K562 (cell line): Measurements from ENCODE around the gene PRLH. TPM values are rescaled to one million over a fixed set of nuclear protein-coding genes. Genes with fewer than 3 reads are reported as not detected.

Experiments
- ATAC-seq: fragments of 200-7000 bp; cut with Tn5 transposase; 3 replicates; pipeline ENCODE4 v1.9.1; 2020; ENCODE audit warnings: moderate library complexity
- BruUV-seq: library from RNA; stranded (reverse); fragments of 400-500 nt; replicated peaks from 2 replicates; lab custom pipeline; 2021; lab: Mats Ljungman, UMichigan
- CTCF ChIA-PET: fragments of 300-600 bp; formaldehyde crosslinking; extraction: SDS; loops from one replicate; lab custom pipeline; 2021; ENCODE audit warnings: low intra/inter-chr PET ratio; lab: Yijun Ruan, JAX
- POLR2A ChIA-PET: fragments of 300-600, 350-650 bp; sonication (Branson Sonifier 250); formaldehyde crosslinking; extraction: SDS; loops from one replicate; lab custom pipeline; 2021; ENCODE audit warnings: antibody characterized with exemption, inconsistent platforms; lab: Yijun Ruan, JAX
- DNase-seq, 4 experiments: peaks; one replicate each; pipeline versions ENCODE4 v3.0.0 to v3.0.0-alpha.2; 2011 to 2018; ENCODE audit warnings: low spot score in 3 of 4, mixed read lengths in 3 of 4; ENCODE audit errors: extremely low read depth in 1 of 4
- FAIRE-seq: peaks from 2 replicates; lab custom pipeline; 2011; peaks lifted over from hg19 to GRCh38; lab: Jason Lieb, UNC
- H2AFZ ChIP-seq: 2 replicates; pipeline ENCODE4 v1.6.0; 2011; ENCODE audit warnings: low read depth, low read length, control low read depth, inconsistent platforms
- H3K27ac ChIP-seq: fragments of 200-600 bp; 3 replicates; pipeline ENCODE4 v1.8.0; 2011; ENCODE audit warnings: low read depth, mild to moderate bottlenecking, control low read depth, inconsistent platforms, low read length, moderate library complexity, mixed read lengths; ENCODE audit errors: extremely low read depth
- H3K27me3 ChIP-seq, 2 experiments: fragments of 300-600 bp in 1 of 2; 2 replicates in 1 of 2; 3 replicates in 1 of 2; pipeline versions ENCODE4 v1.6.0 to v1.8.0; 2011; ENCODE audit warnings: inconsistent platforms in 2 of 2, low read length in 2 of 2, mild to moderate bottlenecking in 1 of 2, mixed read lengths in 1 of 2, moderate library complexity in 1 of 2; ENCODE audit not compliant: control insufficient read depth in 2 of 2, insufficient read depth in 2 of 2
- H3K36me3 ChIP-seq: fragments of 300-600 bp; 3 replicates; pipeline ENCODE4 v1.8.0; 2011; ENCODE audit warnings: mild to moderate bottlenecking, low read length, inconsistent platforms; ENCODE audit not compliant: control insufficient read depth, insufficient read depth
- H3K4me1 ChIP-seq, 2 experiments: fragments of 200-600 bp in 1 of 2; replicated peaks in 1 of 2; 2 replicates in 1 of 2; 3 replicates in 1 of 2; pipeline versions ENCODE4 v1.5.1 to v1.8.0; 2011; ENCODE audit warnings: inconsistent platforms in 2 of 2, low read length in 2 of 2, mild to moderate bottlenecking in 1 of 2, mixed read lengths in 1 of 2, moderate library complexity in 1 of 2; ENCODE audit not compliant: control insufficient read depth in 2 of 2, insufficient read depth in 2 of 2
- H3K4me2 ChIP-seq: 2 replicates; pipeline ENCODE4 v1.6.1; 2011; ENCODE audit warnings: low read length, control low read depth, inconsistent platforms, mixed read lengths; ENCODE audit not compliant: insufficient read depth
- H3K4me3 ChIP-seq: fragments of 200-600 bp; sonication (generic), shearing (Covaris generic); 2 replicates; pipeline ENCODE4 v1.5.1; 2016; ENCODE audit warnings: control low read depth, inconsistent platforms
- H3K79me2 ChIP-seq: fragments of 200-600 bp; 3 replicates; pipeline ENCODE4 v1.8.0; 2011; ENCODE audit warnings: low read length, inconsistent platforms; ENCODE audit not compliant: control insufficient read depth, insufficient read depth
- H3K9ac ChIP-seq, 2 experiments: 2 replicates each; pipeline versions ENCODE4 v1.6.0 to v1.6.1; 2011; ENCODE audit warnings: low read depth in 2 of 2, low read length in 2 of 2, control low read depth in 1 of 2, inconsistent platforms in 1 of 2, mild to moderate bottlenecking in 1 of 2, mixed read lengths in 1 of 2; ENCODE audit not compliant: insufficient read depth in 1 of 2
- H3K9me1 ChIP-seq: one replicate; pipeline ENCODE4 v1.6.0; 2011; ENCODE audit warnings: inconsistent platforms, mild to moderate bottlenecking, low read length, moderate library complexity; ENCODE audit not compliant: control insufficient read depth, insufficient read depth
- H3K9me3 ChIP-seq: replicated peaks from 2 replicates; pipeline ENCODE4 v1.5.1; 2011; ENCODE audit warnings: low read depth, low read length, inconsistent platforms; ENCODE audit not compliant: control insufficient read depth, insufficient read depth
- H4K20me1 ChIP-seq: replicated peaks from 2 replicates; pipeline ENCODE4 v1.6.1; 2011; ENCODE audit warnings: low read length, inconsistent platforms, mixed read lengths; ENCODE audit not compliant: control insufficient read depth, insufficient read depth
- KLF16 ChIP-seq: IDR thresholded peaks from 2 replicates; pipeline ENCODE4 v1.6.1; 2016; ENCODE audit warnings: antibody characterized with exemption
- PHF20 ChIP-seq: fragments of 450-650 bp; IDR thresholded peaks from 2 replicates; pipeline ENCODE4 v1.6.1; 2018; ENCODE audit not compliant: partially characterized antibody
- RBM39 ChIP-seq: fragments of 200-400 bp; formaldehyde crosslinking; optimal IDR thresholded peaks from 2 replicates; pipeline ENCODE3; 2018; ENCODE audit warnings: low read depth, low read length
- SRSF7 ChIP-seq: fragments of 200-400 bp; formaldehyde crosslinking; optimal IDR thresholded peaks from 2 replicates; pipeline ENCODE3; 2017; ENCODE audit warnings: mild to moderate bottlenecking, low read depth, low read length
- TCF7 ChIP-seq: sonication (generic); IDR thresholded peaks from 2 replicates; pipeline ENCODE4 v1.6.1; 2016; ENCODE audit warnings: antibody characterized with exemption, borderline replicate concordance
- ZC3H11A ChIP-seq: IDR thresholded peaks from 2 replicates; pipeline ENCODE4 v1.6.1; 2012; ENCODE audit warnings: low read depth, low read length, improper control_type of control experiment
- ZNF584 ChIP-seq: fragments of 200-800 bp; sonication (Bioruptor generic); IDR thresholded peaks from 2 replicates; pipeline ENCODE4 v1.6.1; 2016; ENCODE audit warnings: low read depth, mild to moderate bottlenecking, missing genetic modification characterization, missing compliant biosample characterization
- WGBS: fragments of 100-300 bp; shearing (Covaris generic); methylation state at CpG from one replicate; pipeline ENCODE4 v1.1.6; 2016; ENCODE audit warnings: low coverage, mixed read lengths; ENCODE audit not compliant: insufficient coverage; ENCODE audit errors: missing lambda C conversion rate; 5-methylcytosine and 5-hydroxymethylcytosine counted together
- in situ Hi-C: fragments of 300-500 bp; cut with MboI; formaldehyde crosslinking; loops from 4 replicates; pipeline ENCODE4 v1.15.0; 2018; ENCODE audit warnings: inconsistent platforms, mixed read lengths
- intact Hi-C: fragments of 100-400 bp; cut with micrococcal nuclease; formaldehyde crosslinking; loops from 2 replicates; pipeline ENCODE4 v1.14.2; 2022
- polyA plus RNA-seq, 8 experiments: library from polyadenylated mRNA; depleted of rRNA in 4 of 8; stranded (reverse) in 5 of 8; unstranded in 3 of 8; fragments of >200 nt; fragmentation: Nextera tagmentation in 2 of 8; fragmentation: Illumina TruSeq in 1 of 8; extraction: Ambion mirVana in 2 of 8; extraction: Trizol in 1 of 8; gene quantifications; 2 replicates each; pipeline versions ENCODE4 v1.2.1 to v1.2.3, GENCODE V29; 2011 to 2014; ENCODE audit warnings: inconsistent platforms in 1 of 8, missing spikeins in 1 of 8
- total RNA-seq, 7 experiments: library from RNA; depleted of rRNA in 6 of 7; stranded (reverse); fragments of >200 nt in 6 of 7; fragmentation: Illumina TruSeq in 2 of 7; extraction: Trizol in 2 of 7; gene quantifications; 2 replicates each; pipeline versions ENCODE4 v1.2.1 to v1.2.3, GENCODE V29; 2011 to 2021; ENCODE audit warnings: low replicate concordance in 1 of 7

The PRLH gene
- total and polyA plus RNA-seq, 9 of the 15 experiments (the other 6 are each of a cell fraction or from before 2014, with no cell fraction given), result not detected

DNA sequence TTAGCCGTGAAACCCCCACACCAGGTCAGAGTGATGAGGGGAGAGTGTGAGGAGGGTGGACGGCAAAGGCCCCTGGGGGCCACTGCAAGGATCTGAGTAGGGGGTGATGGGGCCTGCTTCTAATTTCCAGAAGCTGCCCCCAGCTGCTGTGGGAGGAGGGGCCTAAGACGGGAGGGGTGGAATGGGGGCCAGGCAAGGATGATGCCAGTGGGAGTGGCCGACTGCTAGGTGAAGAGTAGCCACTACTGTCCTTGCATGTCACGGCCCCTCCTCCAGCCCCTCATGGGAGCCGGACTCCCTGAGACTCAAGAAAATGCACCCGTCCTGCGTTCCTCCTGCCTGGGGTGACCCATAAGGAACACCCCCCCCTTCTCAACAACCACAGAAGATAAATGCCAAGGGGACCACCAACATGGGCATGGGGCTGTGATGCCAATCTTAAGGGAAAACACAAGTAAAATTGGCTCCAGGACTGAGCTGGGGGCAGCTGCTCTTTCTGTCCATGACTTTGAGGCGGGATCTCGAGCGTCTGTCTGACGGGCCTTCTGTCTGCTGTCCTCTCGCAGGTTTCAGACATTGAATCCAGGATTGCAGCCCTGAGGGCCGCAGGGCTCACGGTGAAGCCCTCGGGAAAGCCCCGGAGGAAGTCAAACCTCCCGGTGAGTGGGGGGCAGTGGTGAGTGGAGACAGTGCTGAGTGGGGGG is 24.2 kb upstream of the PRLH start:
- H2AFZ ChIP-seq, result no peak overlapping the region
- H4K20me1 ChIP-seq, result no peaks in the 10 kb centered on the region
- TF ChIP-seq ZC3H11A (no peak), PHF20 (no peak), KLF16 (no peak), TCF7 (no peak), RBM39 (no peak), SRSF7 (no peak), ZNF584 (no peak)
- H3K36me3 ChIP-seq, result no peaks in the 10 kb centered on the region
- no peak overlapping the region for H3K4me3 ChIP-seq
- in situ Hi-C loops (no loop called here), intact Hi-C loops (no loop called here)
- H3K79me2 ChIP-seq, result no peaks in the 10 kb centered on the region
- ATAC-seq (no peak), DNase-seq (no peak), FAIRE-seq (no peak)
- H3K27ac ChIP-seq, result no peak overlapping the region
- POLR2A ChIA-PET, result interaction anchor here (0.7 kb wide), 1 partner anchor 618 kb away, joined by 4 read pairs; no protein-coding TSS in a partner anchor
- no peaks in the 10 kb centered on the region for H3K9me1 ChIP-seq
- no TSS peak for BruUV-seq
- H3K9me3 ChIP-seq, result no peaks in the 10 kb centered on the region
- no peak overlapping the region for H3K9ac ChIP-seq
- CTCF ChIA-PET, result no interaction called here
- no peaks in the 10 kb centered on the region; a peak in 1 of 5 replicates for H3K4me1 ChIP-seq
- H3K4me2 ChIP-seq, result no peak overlapping the region
- 19% methylated on average over 12 of the region's 18 CpGs for WGBS
- H3K27me3 ChIP-seq, result peaks cover 4 to 44% of the 10 kb centered on the region in 2 experiments; a peak in 2 of 5 replicates
